ENCODE data around the gene WDR35. TPM values are rescaled to one million over a fixed set of nuclear protein-coding genes. Genes with fewer than 3 reads are reported as not detected.

Gene WDR35
- 1 to 10 TPM; 2.9 to 3.9 TPM for total RNA-seq

DNA sequence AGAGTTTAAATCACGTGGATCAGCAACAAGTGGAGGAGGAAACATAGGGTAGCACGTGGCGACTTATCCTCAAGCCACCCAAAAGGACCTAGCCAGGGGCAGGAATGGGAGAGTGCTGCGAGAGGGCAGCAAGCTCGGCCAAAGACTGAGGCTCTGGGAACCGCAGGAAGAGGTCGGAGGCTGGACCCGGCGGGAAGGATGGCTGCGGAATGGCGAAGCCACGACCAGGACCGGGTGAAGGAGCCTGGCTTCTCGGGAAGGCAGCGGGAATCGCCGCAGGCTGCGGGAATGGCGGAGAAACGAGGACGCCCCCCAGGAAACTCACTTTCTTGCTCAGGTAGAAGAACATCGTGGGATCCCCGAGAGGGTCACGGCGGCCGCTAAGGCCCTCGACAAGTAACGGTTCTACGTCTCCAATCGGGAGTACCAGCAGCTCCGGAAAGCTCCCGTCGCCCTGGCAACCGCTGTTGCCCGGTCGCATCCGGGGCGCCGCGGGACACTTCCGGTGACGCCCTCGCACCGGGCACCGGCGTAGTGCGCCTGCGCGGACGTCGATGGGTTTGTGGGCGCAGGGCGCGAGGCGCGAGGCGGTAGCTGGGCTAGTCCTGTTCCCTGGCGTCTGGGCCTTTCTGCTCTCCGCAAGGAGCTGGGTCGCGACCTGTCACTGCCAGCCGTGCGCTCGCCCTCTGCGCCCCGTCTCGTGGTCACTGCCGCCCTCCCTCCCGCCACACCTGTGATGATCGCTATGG is at the start of gene WDR35:
WDR35 (minus strand) TSS at position 439 of the 749 bp plus-strand sequence; CDS start at position 349, 90 bp downstream.
- H3K27me3 Mint-ChIP-seq (ENCODE audit: low read depth) = peaks cover 21% of the 10 kb centered on the region
- peaks cover 22% of the 10 kb centered on the region for H3K4me1 Mint-ChIP-seq (ENCODE audit: low read depth)
- H3K27ac Mint-ChIP-seq = peak within 1 kb of the TSS; percentile 85
- DNase-seq = peak; percentile 92
- H3K9me3 Mint-ChIP-seq (ENCODE audit: insufficient read depth) = no peaks in the 10 kb centered on the region
- peak within 1 kb of the TSS; percentile 85 for H3K4me3 Mint-ChIP-seq
- H3K36me3 Mint-ChIP-seq (ENCODE audit: low read depth) = no peaks in the 10 kb centered on the region
- CTCF ChIA-PET = interaction anchor here (0.9 to 3.2 kb wide), 2 partner anchors 26 to 101 kb away, joined by 3 to 13 read pairs; no protein-coding TSS in a partner anchor
- ATAC-seq = peak; percentile 98
- POLR2A ChIA-PET = interaction anchor here (0.6 to 1.1 kb wide), 2 partner anchors 9 to 65 kb away, joined by 3 read pairs; no protein-coding TSS in a partner anchor

DNA sequence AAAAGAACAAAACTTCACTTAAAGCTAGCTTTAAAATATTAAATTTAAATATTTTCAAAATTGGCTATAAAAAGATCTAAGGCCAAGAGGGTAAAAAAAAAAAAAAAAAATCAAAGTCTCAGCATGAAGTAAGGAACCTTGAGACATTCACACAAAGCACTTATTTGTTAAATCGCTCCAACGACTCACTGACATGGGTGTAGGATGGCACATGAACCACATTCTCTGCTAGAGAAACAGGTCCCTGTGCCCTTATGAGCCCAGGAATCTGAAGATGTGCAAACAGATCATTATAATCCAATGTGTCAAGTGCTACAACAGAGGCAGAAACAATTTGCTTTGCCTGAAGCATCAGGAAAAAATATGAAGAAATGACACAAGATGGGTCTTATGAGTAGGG is 47.8 kb upstream of the WDR35 start:
- ATAC-seq = no peak
- H3K4me1 Mint-ChIP-seq (ENCODE audit: low read depth) = peaks cover 9% of the 10 kb centered on the region
- H3K9me3 Mint-ChIP-seq (ENCODE audit: insufficient read depth) = no peaks in the 10 kb centered on the region
- POLR2A ChIA-PET = interaction anchor here (1.7 kb wide), 1 partner anchor 14 kb away, joined by 4 read pairs; the partner anchor contains the start of gene LAPTM4A
- no peaks in the 10 kb centered on the region for H3K27me3 Mint-ChIP-seq (ENCODE audit: low read depth)
- no peak for DNase-seq
- no peak overlapping the region for H3K27ac Mint-ChIP-seq
- H3K36me3 Mint-ChIP-seq (ENCODE audit: low read depth) = peaks cover 45% of the 10 kb centered on the region
- CTCF ChIA-PET = interaction anchor here (1.2 to 3.8 kb wide), 3 partner anchors 13 to 386 kb away, joined by 3 to 20 read pairs (median 5); partner anchors contain the start of gene LAPTM4A
- H3K4me3 Mint-ChIP-seq = no peak overlapping the region

DNA sequence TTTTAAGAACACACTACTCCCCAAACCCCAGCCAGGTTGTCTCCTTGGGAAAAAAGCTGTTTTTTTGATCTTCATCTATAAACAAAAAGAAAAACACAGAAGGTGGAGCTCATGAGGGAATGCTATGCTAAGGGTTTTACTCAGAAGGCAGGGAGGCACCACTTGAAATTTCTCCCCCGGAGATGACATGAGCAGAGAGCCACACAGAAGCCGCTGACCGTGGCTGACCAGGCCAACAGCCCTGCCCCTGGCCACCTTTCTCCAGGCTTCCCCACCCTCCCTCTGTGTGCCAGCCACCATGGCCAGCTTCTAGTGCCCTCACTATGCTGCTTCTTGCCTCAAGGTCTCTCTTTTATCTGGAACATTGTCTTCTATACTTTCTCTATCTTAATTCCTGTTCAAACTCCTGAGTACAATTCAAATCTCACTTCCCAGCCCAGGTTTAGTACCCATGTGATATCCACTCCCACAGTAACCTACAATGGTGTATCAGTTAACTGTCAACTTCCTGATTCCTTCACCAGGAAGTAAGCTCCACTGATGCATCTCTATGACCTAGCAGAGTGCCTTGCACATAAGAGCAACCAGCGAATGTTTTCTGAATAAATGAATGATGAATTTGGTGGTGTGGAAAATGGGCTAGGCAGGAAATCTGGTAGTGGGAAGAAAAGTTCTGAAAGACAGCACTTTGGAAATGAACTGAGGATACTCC is 46.2 kb upstream of the WDR35 start:
- no peaks in the 10 kb centered on the region for H3K9me3 Mint-ChIP-seq (ENCODE audit: insufficient read depth)
- POLR2A ChIA-PET = interaction anchor here (0.9 to 1.7 kb wide), 2 partner anchors 16 to 18 kb away, joined by 4 read pairs; partner anchors contain the start of gene LAPTM4A
- DNase-seq (no peak), ATAC-seq (no peak)
- peak overlapping the region; percentile 57 for H3K27ac Mint-ChIP-seq
- H3K27me3 Mint-ChIP-seq (ENCODE audit: low read depth) = no peaks in the 10 kb centered on the region
- H3K36me3 Mint-ChIP-seq (ENCODE audit: low read depth) = peaks cover 57% of the 10 kb centered on the region
- peaks cover 9% of the 10 kb centered on the region for H3K4me1 Mint-ChIP-seq (ENCODE audit: low read depth)
- H3K4me3 Mint-ChIP-seq = no peak overlapping the region
- CTCF ChIA-PET = interaction anchor here (3.8 to 4.3 kb wide), 2 partner anchors 14 to 21 kb away, joined by 20 to 25 read pairs; partner anchors contain the start of gene LAPTM4A

DNA sequence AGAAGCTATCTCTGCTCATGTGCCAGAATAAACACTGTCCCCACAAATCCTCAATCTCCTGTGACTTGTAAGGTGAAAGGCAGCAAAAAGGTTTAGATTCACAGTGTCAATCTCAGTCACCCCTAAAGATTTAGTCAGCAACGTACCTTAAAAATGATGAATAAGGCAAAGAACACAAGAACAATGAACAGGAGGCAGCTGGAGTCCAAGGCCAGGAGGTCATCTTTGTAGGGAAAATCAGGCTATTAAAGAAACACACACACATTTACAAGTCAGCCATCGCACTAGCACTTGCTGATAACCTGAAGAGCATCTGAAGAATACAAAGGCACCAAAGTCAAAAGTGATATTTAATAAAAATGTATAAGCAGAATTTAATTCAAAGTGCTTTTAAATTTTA is 44.9 kb upstream of the WDR35 start:
- no peaks in the 10 kb centered on the region for H3K27me3 Mint-ChIP-seq (ENCODE audit: low read depth)
- ChIA-PET POLR2A (no interaction called here), CTCF (interaction anchor here (3.8 to 4.3 kb wide), 2 partner anchors 16 to 20 kb away, joined by 20 to 25 read pairs; partner anchors contain the start of gene LAPTM4A)
- peaks cover 9% of the 10 kb centered on the region for H3K4me1 Mint-ChIP-seq (ENCODE audit: low read depth)
- peaks cover 63% of the 10 kb centered on the region for H3K36me3 Mint-ChIP-seq (ENCODE audit: low read depth)
- ATAC-seq (no peak), DNase-seq (no peak)
- H3K27ac Mint-ChIP-seq = no peak overlapping the region
- H3K4me3 Mint-ChIP-seq = no peak overlapping the region
- no peaks in the 10 kb centered on the region for H3K9me3 Mint-ChIP-seq (ENCODE audit: insufficient read depth)

DNA sequence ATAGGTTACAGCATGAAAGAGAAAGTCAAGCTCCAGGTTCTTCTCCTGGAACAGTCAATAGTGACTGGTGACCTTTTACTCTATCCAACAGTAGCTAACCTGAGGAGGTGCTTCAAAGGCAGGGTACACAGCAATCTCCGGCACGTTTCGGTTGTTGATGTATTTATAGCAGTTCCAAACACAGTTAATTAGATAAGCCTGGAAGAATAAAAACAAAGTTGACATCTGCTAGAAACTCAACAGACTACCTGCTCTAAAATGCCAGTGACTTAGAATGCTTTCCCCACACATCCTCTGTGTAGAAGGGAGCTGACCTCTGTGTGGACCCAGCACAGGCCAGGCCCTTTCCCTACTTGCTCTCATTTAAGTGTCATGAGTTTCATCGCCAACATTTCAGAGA is 44.3 kb upstream of the WDR35 start:
- POLR2A ChIA-PET = no interaction called here
- no peak overlapping the region for H3K27ac Mint-ChIP-seq

DNA sequence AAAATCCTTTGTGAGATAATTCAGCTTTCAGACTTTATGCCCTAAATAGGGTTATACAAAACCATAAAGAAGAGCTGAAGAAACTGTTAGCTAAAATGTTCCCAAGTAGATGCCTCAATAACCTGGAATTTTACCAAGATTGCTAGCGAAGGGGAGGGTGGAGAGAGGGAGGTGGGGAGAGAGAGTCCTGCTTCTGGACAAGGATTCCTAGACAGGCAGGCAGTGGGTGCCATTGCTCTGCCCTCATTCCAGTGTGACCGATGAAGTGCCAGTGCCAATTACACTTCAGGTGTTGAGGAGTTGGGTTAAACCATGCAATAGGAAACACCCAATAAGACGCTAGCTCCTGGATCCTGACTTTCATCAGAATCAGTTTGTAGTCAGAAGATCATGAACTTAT is 43.4 kb upstream of the WDR35 start:
- Mint-ChIP-seq H3K4me1 (ENCODE audit: low read depth) (peaks cover 9% of the 10 kb centered on the region), H3K27ac (no peak overlapping the region), H3K9me3 (ENCODE audit: insufficient read depth) (no peaks in the 10 kb centered on the region), H3K36me3 (ENCODE audit: low read depth) (peaks cover 75% of the 10 kb centered on the region), H3K4me3 (no peak overlapping the region), H3K27me3 (ENCODE audit: low read depth) (no peaks in the 10 kb centered on the region)
- DNase-seq (no peak), ATAC-seq (no peak)
- ChIA-PET CTCF (interaction anchor here (1.1 to 4.3 kb wide), 3 partner anchors 11 to 18 kb away, joined by 4 to 25 read pairs (median 4); no protein-coding TSS in a partner anchor), POLR2A (no interaction called here)

More for the DNA sequence above, 44.3 kb upstream of the WDR35 start:
- H3K9me3 Mint-ChIP-seq (ENCODE audit: insufficient read depth) = no peaks in the 10 kb centered on the region
- H3K4me1 Mint-ChIP-seq (ENCODE audit: low read depth) = peaks cover 9% of the 10 kb centered on the region
- no peaks in the 10 kb centered on the region for H3K27me3 Mint-ChIP-seq (ENCODE audit: low read depth)
- ATAC-seq (no peak), DNase-seq (no peak)
- H3K4me3 Mint-ChIP-seq = no peak overlapping the region
- CTCF ChIA-PET = interaction anchor here (1.1 to 4.3 kb wide), 3 partner anchors 10 to 19 kb away, joined by 4 to 25 read pairs (median 4); no protein-coding TSS in a partner anchor
- peaks cover 69% of the 10 kb centered on the region for H3K36me3 Mint-ChIP-seq (ENCODE audit: low read depth)

DNA sequence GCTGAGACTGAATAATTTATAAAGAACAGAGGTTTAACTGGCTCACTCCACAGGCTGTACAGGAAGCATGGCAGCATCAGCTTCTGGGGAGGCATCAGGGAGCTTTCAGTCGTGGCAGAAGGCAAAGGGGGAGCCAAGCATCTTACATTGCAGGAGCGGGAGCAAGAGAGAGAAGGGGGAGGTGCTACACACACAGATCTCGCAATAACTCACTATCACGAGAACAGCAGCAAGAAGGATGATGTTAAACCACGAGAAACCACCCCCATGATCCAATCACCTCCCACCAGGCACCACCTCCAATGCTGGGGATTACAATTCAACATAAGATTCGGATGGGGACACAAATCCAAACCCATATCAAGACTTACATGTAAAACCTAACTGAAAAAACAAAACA is 40.3 kb upstream of the WDR35 start:
- H3K4me3 Mint-ChIP-seq = no peak overlapping the region
- no peak for ATAC-seq
- DNase-seq = no peak
- CTCF ChIA-PET = no interaction called here
- no peaks in the 10 kb centered on the region for H3K9me3 Mint-ChIP-seq (ENCODE audit: insufficient read depth)
- H3K4me1 Mint-ChIP-seq (ENCODE audit: low read depth) = no peaks in the 10 kb centered on the region
- peaks cover 59% of the 10 kb centered on the region for H3K36me3 Mint-ChIP-seq (ENCODE audit: low read depth)
- no peak overlapping the region for H3K27ac Mint-ChIP-seq
- no peaks in the 10 kb centered on the region for H3K27me3 Mint-ChIP-seq (ENCODE audit: low read depth)
- POLR2A ChIA-PET = no interaction called here

DNA sequence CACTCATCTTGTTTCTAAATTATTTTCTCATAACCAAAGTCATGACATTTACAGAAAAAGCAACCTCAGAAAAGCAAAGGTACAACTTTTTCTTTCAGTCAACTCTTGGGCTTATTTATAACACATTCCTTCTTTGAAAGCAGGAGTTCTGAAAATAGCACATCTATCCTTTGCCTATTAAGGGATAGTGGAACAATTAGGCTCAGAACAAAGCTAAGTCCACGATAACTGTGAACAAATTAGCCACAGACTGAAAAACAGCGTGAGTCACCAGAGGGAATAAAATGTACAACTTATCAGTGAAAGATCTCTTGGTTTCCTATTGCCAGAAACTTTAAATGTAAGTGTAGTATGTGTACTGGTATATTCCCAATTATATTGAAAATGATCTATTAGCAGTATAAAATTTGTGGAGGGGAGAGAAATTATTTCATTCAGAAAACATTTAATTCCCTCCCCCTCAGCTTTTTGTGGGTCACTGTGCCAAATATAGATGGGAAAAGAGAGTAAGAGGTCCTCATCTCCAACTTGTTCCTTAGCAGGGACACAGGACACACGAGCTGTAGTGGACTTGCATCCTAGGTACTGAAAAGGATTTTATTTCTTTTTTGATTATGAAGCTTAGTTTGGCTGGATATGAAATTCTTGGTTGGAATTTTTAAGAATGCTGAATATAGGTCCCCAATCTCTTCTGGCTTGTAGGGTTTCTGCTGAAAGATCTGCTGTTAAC is 38.0 kb upstream of the WDR35 start:
- no peak overlapping the region for H3K4me3 Mint-ChIP-seq
- ChIA-PET POLR2A (interaction anchor here (1.2 kb wide), 1 partner anchor 24 kb away, joined by 3 read pairs; the partner anchor contains the start of gene LAPTM4A), CTCF (interaction anchor here (1.3 to 2.0 kb wide), 2 partner anchors 12 to 23 kb away, joined by 3 to 9 read pairs; partner anchors contain the start of gene LAPTM4A)
- ATAC-seq (no peak), DNase-seq (no peak)
- H3K27ac Mint-ChIP-seq = no peak overlapping the region
- no peaks in the 10 kb centered on the region for H3K27me3 Mint-ChIP-seq (ENCODE audit: low read depth)
- no peaks in the 10 kb centered on the region for H3K4me1 Mint-ChIP-seq (ENCODE audit: low read depth)
- no peaks in the 10 kb centered on the region for H3K9me3 Mint-ChIP-seq (ENCODE audit: insufficient read depth)
- H3K36me3 Mint-ChIP-seq (ENCODE audit: low read depth) = peaks cover 47% of the 10 kb centered on the region

DNA sequence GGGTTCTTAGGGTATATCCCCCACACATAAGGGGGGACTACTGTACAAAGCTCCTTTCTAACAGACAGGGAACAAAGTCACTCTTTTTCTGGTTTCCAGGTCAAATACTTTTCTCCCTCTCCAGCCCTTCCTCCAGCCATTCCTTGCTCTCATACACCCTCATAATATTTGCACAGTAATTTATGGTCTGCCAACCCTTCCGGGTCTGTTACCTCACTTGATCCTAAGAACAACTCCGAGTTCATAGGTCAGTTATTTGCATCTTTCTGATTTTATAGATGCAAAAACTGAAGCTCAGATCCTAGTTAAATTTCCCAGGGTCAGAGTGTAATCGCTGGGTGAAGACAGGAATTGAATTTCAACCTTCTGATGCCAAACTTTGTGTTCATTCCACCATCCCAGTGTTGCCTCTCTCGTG is 37.4 kb upstream of the WDR35 start:
- no peak for DNase-seq
- Mint-ChIP-seq H3K27me3 (ENCODE audit: low read depth) (no peaks in the 10 kb centered on the region), H3K27ac (no peak overlapping the region), H3K4me1 (ENCODE audit: low read depth) (no peaks in the 10 kb centered on the region), H3K9me3 (ENCODE audit: insufficient read depth) (no peaks in the 10 kb centered on the region), H3K4me3 (no peak overlapping the region), H3K36me3 (ENCODE audit: low read depth) (peaks cover 41% of the 10 kb centered on the region)
- ChIA-PET CTCF (interaction anchor here (1.3 to 2.0 kb wide), 2 partner anchors 11 to 24 kb away, joined by 3 to 9 read pairs; partner anchors contain the start of gene LAPTM4A), POLR2A (interaction anchor here (1.2 kb wide), 1 partner anchor 24 kb away, joined by 3 read pairs; the partner anchor contains the start of gene LAPTM4A)
- no peak for ATAC-seq

DNA sequence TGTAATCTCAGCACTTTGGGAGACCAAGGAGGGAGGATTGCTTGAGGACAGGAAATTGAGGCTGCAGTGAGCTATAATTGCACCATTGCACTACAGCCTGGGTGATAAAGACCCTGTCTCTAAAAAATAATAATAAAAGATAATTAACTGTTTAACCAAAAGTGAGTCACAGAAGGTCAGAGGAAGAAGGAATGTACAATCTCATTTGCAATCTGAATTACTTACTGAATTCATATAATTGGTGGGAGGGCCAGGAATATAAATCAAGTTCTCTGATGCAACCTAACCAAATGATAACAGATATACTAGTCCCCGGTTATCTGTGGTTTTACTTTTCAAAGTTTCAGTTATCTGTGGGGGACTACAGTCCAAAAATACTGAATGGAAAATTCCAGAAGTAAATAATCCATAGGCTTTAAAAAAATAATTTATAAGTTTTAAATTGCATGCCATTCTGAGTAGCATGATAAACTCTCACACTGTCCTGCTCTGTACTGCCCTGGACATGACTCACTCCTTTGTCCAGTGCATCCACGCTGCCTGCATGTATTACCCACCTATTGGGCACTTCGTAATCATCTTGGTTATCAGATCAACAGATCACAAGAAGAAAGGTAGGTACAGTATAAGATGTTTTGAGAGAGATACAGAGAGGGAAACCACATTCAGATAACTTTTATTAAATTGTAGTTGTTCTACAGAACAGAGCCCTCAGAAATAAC is 35.3 kb upstream of the WDR35 start:
- DNase-seq (no peak), ATAC-seq (no peak)
- ChIA-PET CTCF (interaction anchor here (2.0 kb wide), 1 partner anchor 10 kb away, joined by 8 read pairs; no protein-coding TSS in a partner anchor), POLR2A (no interaction called here)
- Mint-ChIP-seq H3K27ac (no peak overlapping the region), H3K4me3 (no peak overlapping the region), H3K27me3 (ENCODE audit: low read depth) (no peaks in the 10 kb centered on the region), H3K9me3 (ENCODE audit: insufficient read depth) (peaks cover 14% of the 10 kb centered on the region), H3K4me1 (ENCODE audit: low read depth) (no peaks in the 10 kb centered on the region), H3K36me3 (ENCODE audit: low read depth) (peaks cover 37% of the 10 kb centered on the region)

Measured in activated CD8-positive, alpha-beta T cell treated with anti-CD3 and anti-CD28 coated beads, Interleukin-2, amount 10 ng/mL, durations not matched to agents 7 days and 5 days (primary cell).